HG03108 (cell line): ENCODE data around the gene GLRA1.

Experiments used
- ATAC-seq: cut with Tn5 transposase; IDR thresholded peaks from one replicate; pipeline ENCODE4 v1.9.1; 2021; ENCODE audit warnings: moderate library complexity; ENCODE audit not compliant: unreplicated experiment

Gene GLRA1

GRCh38 chr5:151780348-151780747 is 144.3 kb downstream of the GLRA1 start:
- no peak for ATAC-seq

DNA sequence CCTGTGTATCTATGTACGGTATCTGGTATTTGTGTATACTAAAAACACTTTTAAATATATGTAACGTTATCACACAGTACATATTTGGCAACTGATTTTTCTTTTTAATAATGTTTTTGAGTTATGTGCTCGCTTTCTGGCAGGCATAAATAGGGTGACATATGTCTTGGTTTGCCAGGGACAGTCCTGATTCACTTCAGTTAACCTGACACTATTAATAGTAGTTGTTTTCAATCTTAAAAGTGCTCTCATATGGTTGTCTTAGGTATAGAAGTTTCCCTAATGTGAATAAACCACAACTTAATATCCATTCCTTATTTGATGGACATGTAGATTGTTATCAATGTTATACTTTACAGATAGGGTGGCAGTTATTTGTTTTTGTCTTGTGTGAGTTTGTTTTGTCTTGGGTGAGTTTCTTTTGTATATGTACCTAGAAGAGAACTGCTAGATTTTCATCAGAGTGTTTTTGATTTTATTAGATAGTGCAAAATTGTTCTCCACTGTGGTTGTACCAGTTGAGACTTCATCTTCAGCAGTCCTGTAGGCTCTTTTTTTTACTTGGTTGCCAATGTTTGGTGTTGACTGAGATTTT is 145.0 kb downstream of the GLRA1 start:
- peak; percentile 76 for ATAC-seq

- no peak for ATAC-seq
Measured at GRCh38 chr5:151775025-151775606, 149.5 kb downstream of the GLRA1 start.

DNA sequence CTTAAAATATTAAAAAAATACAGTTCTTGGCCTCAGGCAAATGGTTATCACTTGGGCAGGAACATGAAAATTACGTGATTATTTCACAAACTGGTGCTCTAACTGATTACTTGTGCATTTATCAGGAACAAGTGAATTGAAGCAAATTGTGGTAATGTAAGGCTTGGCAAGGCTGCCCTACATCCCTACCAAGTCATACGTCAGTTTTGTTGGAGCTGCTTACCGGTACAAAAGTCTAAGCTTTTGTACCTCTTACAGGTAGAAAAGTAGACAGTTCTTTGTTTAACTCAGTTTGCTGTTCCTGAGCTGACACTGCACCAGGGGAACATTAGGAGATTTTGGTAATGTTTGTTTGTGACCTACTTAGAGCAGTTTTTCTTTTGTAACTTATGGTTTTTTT is 150.7 kb downstream of the GLRA1 start:
- no peak for ATAC-seq

DNA sequence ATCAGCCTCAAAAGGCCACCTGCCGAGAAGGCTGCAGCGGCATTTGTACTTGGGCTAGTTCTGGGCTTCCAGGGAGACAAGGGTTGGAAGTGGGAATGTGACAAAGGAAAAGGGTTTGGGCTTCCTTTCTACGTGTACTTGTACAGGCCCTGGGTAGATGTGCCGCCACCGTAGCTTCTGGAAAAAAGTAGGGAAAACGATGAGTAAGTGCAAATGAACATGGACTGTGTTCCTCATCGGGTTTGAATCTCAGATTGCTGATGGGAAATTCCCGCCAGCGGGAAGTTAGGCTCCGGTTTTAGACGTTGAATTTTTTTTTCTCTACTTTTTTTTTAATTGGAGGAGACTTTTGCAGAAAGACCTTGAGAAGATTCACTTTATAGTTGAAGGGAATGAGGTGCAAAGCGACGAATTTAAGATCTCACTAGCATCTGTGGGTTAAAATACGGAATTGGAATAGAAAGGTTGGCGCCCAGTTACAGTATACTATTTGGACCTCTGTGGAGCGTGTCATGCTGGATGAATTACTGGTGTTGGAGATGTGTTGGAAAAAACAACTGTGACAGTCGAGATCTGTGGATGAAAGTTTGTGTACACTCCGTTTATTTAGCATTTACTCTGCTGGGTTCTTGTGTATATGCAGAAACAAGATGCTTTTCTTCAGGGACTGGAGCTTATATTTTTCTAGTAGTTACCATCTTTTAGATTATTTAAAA is 151.6 kb downstream of the GLRA1 start:
- ATAC-seq, result no peak
